Measurements from ENCODE around the gene GPRC5A. TPM values are rescaled to one million over a fixed set of nuclear protein-coding genes. Genes with fewer than 3 reads are reported as not detected.

GPRC5A gene
- total RNA-seq, 2 donors from 2014 or later: 0.15 to 1.0 TPM

DNA sequence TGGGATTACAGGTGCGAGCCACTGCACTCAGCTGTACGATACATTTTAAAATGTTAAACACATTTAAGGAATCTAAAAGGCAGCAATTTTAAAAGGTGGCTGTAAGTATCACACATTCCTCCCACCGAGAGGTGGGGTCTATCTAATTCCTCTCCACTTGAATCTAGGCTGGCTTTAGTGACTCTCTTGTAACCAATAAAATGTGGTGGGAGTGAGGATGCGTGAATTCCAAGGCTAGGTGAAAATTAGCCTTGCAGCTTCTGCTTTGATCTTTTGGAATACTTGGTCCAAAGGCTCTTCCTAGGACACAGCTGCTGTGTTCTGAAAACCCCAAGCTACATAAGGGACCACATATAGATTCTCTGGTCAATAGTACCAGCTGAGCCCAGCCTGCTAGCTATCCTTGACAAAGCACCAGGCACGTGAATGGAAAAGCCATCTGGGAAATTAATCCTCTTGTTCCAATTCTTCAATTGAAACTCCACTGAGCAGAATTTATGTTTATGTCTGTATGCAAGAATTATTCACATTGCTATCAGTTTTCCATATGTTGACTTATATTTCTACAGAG, 69.4 kb downstream of the GPRC5A start:
- Histone ChIP-seq H3K27ac (ENCODE audit: low read depth, low read length) (no peak overlapping the region), H3K9ac (ENCODE audit: extremely low read depth, low read length, poor library complexity, severe bottlenecking) (no peak overlapping the region), H3K36me3 (ENCODE audit: control insufficient read depth, insufficient read depth, low read length) (no peaks in the 10 kb centered on the region), H3K9me3 (ENCODE audit: control insufficient read depth, low read length) (no peaks in the 10 kb centered on the region), H3K27me3 (ENCODE audit: control insufficient read depth, insufficient read depth, low read length, poor library complexity, severe bottlenecking) (no peaks in the 10 kb centered on the region), H3K4me3 (ENCODE audit: low read length) (no peak overlapping the region), H3K4me1 (ENCODE audit: control insufficient read depth, insufficient read depth, low read length) (no peaks in the 10 kb centered on the region)
- 78 to 83% methylated on average over 5 of the region's 5 CpGs for WGBS, 2 experiments (ENCODE audit: insufficient coverage in 1 of 2, insufficient read length in 1 of 2)
- Mint-ChIP-seq H3K27ac (no peak overlapping the region), H3K4me1 (peaks cover 4% of the 10 kb centered on the region), H3K27me3 (ENCODE audit: insufficient read depth) (no peaks in the 10 kb centered on the region), H3K9me3 (no peaks in the 10 kb centered on the region), H3K36me3 (ENCODE audit: low read depth) (no peaks in the 10 kb centered on the region), H3K4me3 (no peak overlapping the region)
- no peak for DNase-seq
- TF ChIP-seq, protein P1, sequence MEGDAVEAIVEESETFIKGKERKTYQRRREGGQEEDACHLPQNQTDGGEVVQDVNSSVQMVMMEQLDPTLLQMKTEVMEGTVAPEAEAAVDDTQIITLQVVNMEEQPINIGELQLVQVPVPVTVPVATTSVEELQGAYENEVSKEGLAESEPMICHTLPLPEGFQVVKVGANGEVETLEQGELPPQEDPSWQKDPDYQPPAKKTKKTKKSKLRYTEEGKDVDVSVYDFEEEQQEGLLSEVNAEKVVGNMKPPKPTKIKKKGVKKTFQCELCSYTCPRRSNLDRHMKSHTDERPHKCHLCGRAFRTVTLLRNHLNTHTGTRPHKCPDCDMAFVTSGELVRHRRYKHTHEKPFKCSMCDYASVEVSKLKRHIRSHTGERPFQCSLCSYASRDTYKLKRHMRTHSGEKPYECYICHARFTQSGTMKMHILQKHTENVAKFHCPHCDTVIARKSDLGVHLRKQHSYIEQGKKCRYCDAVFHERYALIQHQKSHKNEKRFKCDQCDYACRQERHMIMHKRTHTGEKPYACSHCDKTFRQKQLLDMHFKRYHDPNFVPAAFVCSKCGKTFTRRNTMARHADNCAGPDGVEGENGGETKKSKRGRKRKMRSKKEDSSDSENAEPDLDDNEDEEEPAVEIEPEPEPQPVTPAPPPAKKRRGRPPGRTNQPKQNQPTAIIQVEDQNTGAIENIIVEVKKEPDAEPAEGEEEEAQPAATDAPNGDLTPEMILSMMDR (conservative IDR thresholded peaks at IDR 0.05): no peak

DNA sequence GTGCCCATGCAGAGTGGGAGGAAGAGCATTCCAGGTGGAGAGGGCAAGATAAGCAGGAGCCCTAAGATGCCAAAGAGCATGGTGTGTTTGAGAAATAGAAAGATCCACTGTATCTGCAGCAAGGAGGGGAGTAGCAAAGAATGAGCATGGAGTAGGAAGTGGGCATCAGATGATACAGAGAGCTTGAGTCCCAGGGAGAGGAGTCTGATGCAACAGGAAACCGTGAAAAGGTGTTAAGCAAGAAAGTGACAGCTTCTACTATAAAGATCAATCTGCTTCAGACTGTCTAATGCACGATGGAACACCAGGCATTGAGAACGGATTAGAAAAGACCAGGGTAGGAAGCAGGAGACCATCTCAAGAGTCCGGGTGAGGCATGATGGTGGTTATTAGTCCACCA, 72.9 kb downstream of the GPRC5A start:
- DNase-seq: no peak
- H3K27ac ChIP-seq (ENCODE audit: low read depth, low read length): no peak overlapping the region
- TF ChIP-seq, protein P1 (conservative IDR thresholded peaks at IDR 0.05): no peak
- WGBS, 2 experiments (ENCODE audit: insufficient coverage in 1 of 2, insufficient read length in 1 of 2): 93 to 94% methylated on average over 4 of the region's 4 CpGs
- no peaks in the 10 kb centered on the region for H3K36me3 ChIP-seq (ENCODE audit: control insufficient read depth, insufficient read depth, low read length)
- Mint-ChIP-seq H3K4me3 (no peak overlapping the region), H3K4me1 (peaks cover 2% of the 10 kb centered on the region), H3K9me3 (no peaks in the 10 kb centered on the region), H3K27me3 (ENCODE audit: insufficient read depth) (no peaks in the 10 kb centered on the region), H3K36me3 (ENCODE audit: low read depth) (peaks cover 2% of the 10 kb centered on the region), H3K27ac (no peak overlapping the region)
- H3K9me3 ChIP-seq (ENCODE audit: control insufficient read depth, low read length): no peaks in the 10 kb centered on the region
- no peaks in the 10 kb centered on the region for H3K27me3 ChIP-seq (ENCODE audit: control insufficient read depth, insufficient read depth, low read length, poor library complexity, severe bottlenecking)
- H3K9ac ChIP-seq (ENCODE audit: extremely low read depth, low read length, poor library complexity, severe bottlenecking): no peak overlapping the region
- H3K4me1 ChIP-seq (ENCODE audit: control insufficient read depth, insufficient read depth, low read length): no peaks in the 10 kb centered on the region
- H3K4me3 ChIP-seq (ENCODE audit: low read length): no peak overlapping the region

DNA sequence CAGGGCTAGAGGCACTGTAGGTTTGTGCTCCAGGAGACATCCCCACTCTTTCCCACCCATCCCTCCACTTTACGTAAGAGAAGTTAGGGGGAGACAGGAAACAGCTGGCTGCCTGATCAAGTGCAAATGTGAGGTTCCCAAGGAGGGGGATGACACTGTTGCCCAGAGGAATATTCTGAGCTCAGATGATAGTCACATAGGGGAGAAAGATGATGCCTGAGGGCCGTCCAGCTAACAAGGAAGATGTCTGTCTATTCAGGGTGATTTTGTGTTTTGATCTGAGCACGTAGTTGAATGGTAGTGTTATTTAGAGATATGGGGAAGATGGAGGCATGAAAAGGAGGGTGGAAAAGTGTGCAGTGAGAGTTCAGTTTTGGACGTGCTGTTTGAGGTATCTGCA, 74.5 kb downstream of the GPRC5A start:
- Histone ChIP-seq H3K27ac (ENCODE audit: low read depth, low read length) (no peak overlapping the region), H3K27me3 (ENCODE audit: control insufficient read depth, insufficient read depth, low read length, poor library complexity, severe bottlenecking) (no peaks in the 10 kb centered on the region), H3K4me3 (ENCODE audit: low read length) (no peak overlapping the region), H3K9ac (ENCODE audit: extremely low read depth, low read length, poor library complexity, severe bottlenecking) (no peak overlapping the region), H3K36me3 (ENCODE audit: control insufficient read depth, insufficient read depth, low read length) (no peaks in the 10 kb centered on the region), H3K4me1 (ENCODE audit: control insufficient read depth, insufficient read depth, low read length) (no peaks in the 10 kb centered on the region), H3K9me3 (ENCODE audit: control insufficient read depth, low read length) (no peaks in the 10 kb centered on the region)
- WGBS, 2 experiments (ENCODE audit: insufficient coverage in 1 of 2, insufficient read length in 1 of 2): 89 to 100% methylated on average over 4 of the region's 4 CpGs
- Mint-ChIP-seq H3K36me3 (ENCODE audit: low read depth) (peaks cover 4% of the 10 kb centered on the region), H3K4me1 (peaks cover 2% of the 10 kb centered on the region), H3K27me3 (ENCODE audit: insufficient read depth) (no peaks in the 10 kb centered on the region), H3K4me3 (no peak overlapping the region), H3K9me3 (no peaks in the 10 kb centered on the region), H3K27ac (no peak overlapping the region)
- TF ChIP-seq, protein P1 (conservative IDR thresholded peaks at IDR 0.05): no peak
- no peak for DNase-seq

Other genes with a start within 250 kb of the GPRC5A start
- 1 to 10 TPM; 5.4 to 7.2 TPM for gene GPR19, start 195.4 kb upstream of the GPRC5A start, total RNA-seq
- 10 to 100 TPM; 40.1 to 63.9 TPM for gene CDKN1B, start 174.2 kb upstream of the GPRC5A start, total RNA-seq
- gene APOLD1, start 105.9 kb upstream of the GPRC5A start, total RNA-seq: 1 to 10 TPM; 1.8 to 3.2 TPM
- 100 to 1,000 TPM in 1 of 2 donors, 10 to 100 TPM in 1; 92.3 to 154 TPM for gene DDX47, start 78.2 kb upstream of the GPRC5A start, total RNA-seq
- gene GPRC5D, start 60.6 kb downstream of the GPRC5A start, total RNA-seq: not detected
- 10 to 100 TPM; 27.4 to 29.1 TPM for gene HEBP1, start 108.7 kb downstream of the GPRC5A start, total RNA-seq
- 10 to 100 TPM; 20.8 to 32.0 TPM for gene FAM234B, start 152.8 kb downstream of the GPRC5A start, total RNA-seq
- under 1 TPM in 1 of 2 donors, not detected in 1; 0.31 TPM for gene GSG1, start 212.1 kb downstream of the GPRC5A start, total RNA-seq